ELR (cell line): ENCODE measurements around the gene FNIP1.
"Not testable (repeated sequence)": the region's sequence is repeated elsewhere in the genome, so short reads cannot be mapped to it uniquely, and the experiment has no call there.

Source experiments
- DNase-seq: peaks from one replicate; pipeline ENCODE4 v3.0.0-alpha.2; 2015; ENCODE audit warnings: low read depth

Gene FNIP1

GRCh38 chr5:131607903-131608540, 188.8 kb downstream of the FNIP1 start:
- DNase-seq: no peak

GRCh38 chr5:131607418-131607817, 189.4 kb downstream of the FNIP1 start:
- DNase-seq: no peak

GRCh38 chr5:131605086-131605485, 191.7 kb downstream of the FNIP1 start:
- DNase-seq: no peak

GRCh38 chr5:131595088-131596033, 201.5 kb downstream of the FNIP1 start:
- DNase-seq: no peak

GRCh38 chr5:131593921-131594320, 202.9 kb downstream of the FNIP1 start:
- DNase-seq: no peak

- not testable (repeated sequence) for DNase-seq
Measured at GRCh38 chr5:131593436-131593835, 203.4 kb downstream of the FNIP1 start.
